ENCODE measurements around the gene MAP4K3. TPM values are rescaled to one million over a fixed set of nuclear protein-coding genes. Genes with fewer than 3 reads are reported as not detected.

MAP4K3 gene
- total and polyA plus RNA-seq, 2 of the 4 experiments (the other 2 are of a cell fraction) = 13.2 to 32.6 TPM

GRCh38 chr2:39368846-39369245, 68.2 kb downstream of the MAP4K3 start:
- H4K91ac ChIP-seq (ENCODE audit: insufficient read depth, low read depth, low read length) = no peak overlapping the region
- no peak overlapping the region for H3K27ac ChIP-seq (ENCODE audit: insufficient read depth, low read length)
- peaks cover 25 to 49% of the 10 kb centered on the region in 2 experiments for H3K79me1 ChIP-seq (ENCODE audit: low read depth in 1 of 2, low read length in 2 of 2)
- ChIA-PET POLR2A (ENCODE audit: unreplicated experiment) (no interaction called here), CTCF (interaction anchor here (0.5 to 1.4 kb wide), 2 partner anchors 8 to 14 kb away, joined by 3 to 5 read pairs; no protein-coding TSS in a partner anchor)
- no peak overlapping the region for H2BK120ac ChIP-seq (ENCODE audit: low read depth, low read length)
- H2BK5ac ChIP-seq (ENCODE audit: low read depth, low read length, poor library complexity, severe bottlenecking) = no peak overlapping the region
- TF ChIP-seq CEBPB (IDR thresholded peaks at IDR 0.05; ENCODE audit: low read depth, low read length) = no peak
- no peak for TF ChIP-seq FOS (IDR thresholded peaks at IDR 0.05; ENCODE audit: low read depth, low read length)
- no peak for TF ChIP-seq NFE2L2 (IDR thresholded peaks at IDR 0.05; ENCODE audit: low read depth, low read length)
- no peak for TF ChIP-seq MAFK (IDR thresholded peaks at IDR 0.05; ENCODE audit: low read depth, low read length)
- no peak for TF ChIP-seq ELK1 (IDR thresholded peaks at IDR 0.05; ENCODE audit: borderline replicate concordance, low read depth, low read length)
- no peak for TF ChIP-seq USF2 (IDR thresholded peaks at IDR 0.05; ENCODE audit: low read depth, low read length)
- TF ChIP-seq BHLHE40 (IDR thresholded peaks at IDR 0.05; ENCODE audit: low read depth, low read length) = no peak
- no peak for TF ChIP-seq CHD1 (IDR thresholded peaks at IDR 0.05; ENCODE audit: low read depth, low read length)
- no peak for TF ChIP-seq RFX5 (IDR thresholded peaks at IDR 0.05; ENCODE audit: low read depth, low read length)
- no peak for TF ChIP-seq MAZ (IDR thresholded peaks at IDR 0.05; ENCODE audit: borderline replicate concordance, low read depth, low read length)
- H3K23ac ChIP-seq (ENCODE audit: low read depth, low read length) = no peak overlapping the region
- DNase-seq = no peak
- H3K4me2 ChIP-seq (ENCODE audit: low read depth, low read length) = no peak overlapping the region
- H3K27me3 ChIP-seq (ENCODE audit: control insufficient read depth, insufficient read depth, low read length) = no peaks in the 10 kb centered on the region
- in situ Hi-C loops (cut with MboI; ENCODE audit: low sequenced_read_pairs) (loop anchor here (25.0 kb wide), 1 partner anchor 318 kb away; no protein-coding TSS in a partner anchor), dilution Hi-C loops (cut with HindIII; ENCODE audit: low sequenced_read_pairs, unreplicated experiment) (no loop called here), intact Hi-C loops (cut with micrococcal nuclease) (no loop called here)
- 60 to 100% methylated on average over 2 of the region's 3 CpGs for WGBS, 2 experiments (ENCODE audit: extremely low coverage in 2 of 2, insufficient read length in 1 of 2)
- H3K56ac ChIP-seq (ENCODE audit: extremely low read depth, insufficient read depth, low read length) = no peak overlapping the region
- no peak overlapping the region for H3K14ac ChIP-seq (replicated peaks; ENCODE audit: low read depth, low read length)
- peaks cover 2% of the 10 kb centered on the region; the same call in 1 of the 2 replicates for H3K4me1 ChIP-seq (ENCODE audit: control insufficient read depth, insufficient read depth, low read length)
- H2BK20ac ChIP-seq (ENCODE audit: low read depth, low read length) = no peak overlapping the region
- no peak overlapping the region for H3K4ac ChIP-seq (ENCODE audit: low read depth, low read length)
- H2BK15ac ChIP-seq (ENCODE audit: low read depth, low read length) = no peak overlapping the region
- H2AK5ac ChIP-seq (ENCODE audit: low read depth, low read length) = no peak overlapping the region
- peaks cover 28% of the 10 kb centered on the region for H4K20me1 ChIP-seq (ENCODE audit: insufficient read depth, low read length)
- no peaks in the 10 kb centered on the region; the same call in 1 of the 2 replicates for H3K9me1 ChIP-seq (ENCODE audit: insufficient read depth, low read length)
- H3K36me3 ChIP-seq (ENCODE audit: control insufficient read depth, insufficient read depth, low read length) = peaks cover 9% of the 10 kb centered on the region
- no peak overlapping the region for H4K5ac ChIP-seq (ENCODE audit: low read depth, low read length)
- no peak overlapping the region for H3K18ac ChIP-seq (ENCODE audit: low read depth, low read length)
- no peak overlapping the region for H4K8ac ChIP-seq (ENCODE audit: low read depth in 2 of 2, low read length in 2 of 2)
- no peak overlapping the region for H3K9ac ChIP-seq (ENCODE audit: low read depth, low read length)
- no peak overlapping the region for H3K4me3 ChIP-seq (ENCODE audit: insufficient read depth, low read depth, low read length)
- ATAC-seq (ENCODE audit: low read depth) = 0 out of 2 replicates have a peak, but pooled peaks have one; percentile 34
- H3K9me3 ChIP-seq (ENCODE audit: control insufficient read depth, insufficient read depth, low read length) = no peaks in the 10 kb centered on the region
- H2AK9ac ChIP-seq (replicated peaks; ENCODE audit: low read depth, low read length, poor library complexity) = no peak overlapping the region
- BruUV-seq (replicated peaks) = no TSS peak
- H2AFZ ChIP-seq (replicated peaks; ENCODE audit: low read length, poor library complexity) = no peak overlapping the region

Data from IMR-90 (cell line).